GM19023 (cell line): ENCODE data around the gene STH.

ENCODE experiments used
- ATAC-seq: cut with Tn5 transposase; IDR thresholded peaks from one replicate; pipeline ENCODE4 v1.9.1; 2021; ENCODE audit warnings: mild to moderate bottlenecking, moderate library complexity; ENCODE audit not compliant: unreplicated experiment

Gene STH

GRCh38 chr17:45966606-45967280 is 32.3 kb upstream of the STH start:
- ATAC-seq = no peak

GRCh38 chr17:45967378-45967777 is 31.7 kb upstream of the STH start:
- no peak for ATAC-seq

GRCh38 chr17:45968732-45969131 is 30.3 kb upstream of the STH start:
- no peak for ATAC-seq

GRCh38 chr17:45969726-45970125 is 29.3 kb upstream of the STH start:
- ATAC-seq = no peak

- ATAC-seq = no peak
These were observed 28.4 kb upstream of the STH start for GRCh38 chr17:45970659-45971058.

DNA sequence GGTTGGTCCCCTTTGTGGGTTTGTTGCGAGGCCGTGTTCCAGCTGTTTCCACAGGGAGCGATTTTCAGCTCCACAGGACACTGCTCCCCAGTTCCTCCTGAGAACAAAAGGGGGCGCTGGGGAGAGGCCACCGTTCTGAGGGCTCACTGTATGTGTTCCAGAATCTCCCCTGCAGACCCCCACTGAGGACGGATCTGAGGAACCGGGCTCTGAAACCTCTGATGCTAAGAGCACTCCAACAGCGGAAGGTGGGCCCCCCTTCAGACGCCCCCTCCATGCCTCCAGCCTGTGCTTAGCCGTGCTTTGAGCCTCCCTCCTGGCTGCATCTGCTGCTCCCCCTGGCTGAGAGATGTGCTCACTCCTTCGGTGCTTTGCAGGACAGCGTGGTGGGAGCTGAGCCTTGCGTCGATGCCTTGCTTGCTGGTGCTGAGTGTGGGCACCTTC is 27.3 kb upstream of the STH start:
- ATAC-seq = no peak

DNA sequence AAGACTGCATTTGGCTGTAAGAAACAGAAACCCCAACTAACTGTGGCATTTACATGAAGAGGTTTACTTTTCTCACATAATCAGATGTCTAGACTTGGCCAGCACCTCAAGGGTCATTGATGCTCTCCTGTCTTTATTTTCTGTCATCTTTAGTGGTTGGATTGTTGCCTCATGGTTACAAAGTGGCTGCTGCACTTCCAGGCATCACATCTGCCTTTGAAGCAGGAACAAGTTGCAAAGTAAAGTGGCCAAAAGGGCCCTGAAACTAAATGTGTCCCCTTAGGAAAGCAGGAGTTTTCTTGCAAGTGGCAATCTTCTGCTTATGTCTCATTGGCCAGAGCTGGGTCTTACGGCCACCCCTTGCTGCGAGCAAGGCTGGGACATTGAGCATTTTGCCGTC is 26.5 kb upstream of the STH start:
- no peak for ATAC-seq

DNA sequence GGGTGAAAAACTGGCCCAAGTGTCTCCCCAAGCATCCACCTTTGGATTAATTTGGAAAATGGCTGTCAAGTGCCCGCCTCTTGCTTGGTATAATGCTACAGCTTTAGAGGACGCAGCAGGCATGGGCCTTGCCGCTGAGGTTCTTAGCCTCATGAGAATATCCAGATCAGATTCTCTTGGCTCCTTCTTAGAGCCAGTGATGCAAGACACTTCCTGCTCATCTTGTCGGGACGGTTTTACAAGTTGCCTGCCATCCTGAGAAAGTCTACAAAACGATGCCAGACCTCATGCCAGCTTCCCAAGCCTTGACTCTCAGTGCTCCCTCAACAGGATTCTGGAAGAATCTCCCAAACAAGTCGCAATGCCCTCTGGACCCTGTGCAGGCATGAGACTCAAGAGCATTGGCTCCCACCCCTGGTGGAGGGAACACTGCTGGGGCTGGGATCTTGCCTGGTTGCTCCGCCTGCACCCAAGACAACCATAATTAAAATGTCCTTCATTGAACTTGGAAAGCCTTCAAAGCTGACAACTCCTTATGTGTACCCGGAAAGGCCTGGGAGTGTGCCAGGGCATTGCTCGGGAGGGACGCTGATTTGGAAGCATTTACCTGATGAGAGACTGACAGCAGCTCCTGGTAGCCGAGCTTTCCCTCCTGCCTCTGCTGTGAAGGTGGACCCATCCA is 25.8 kb upstream of the STH start:
- no peak for ATAC-seq

DNA sequence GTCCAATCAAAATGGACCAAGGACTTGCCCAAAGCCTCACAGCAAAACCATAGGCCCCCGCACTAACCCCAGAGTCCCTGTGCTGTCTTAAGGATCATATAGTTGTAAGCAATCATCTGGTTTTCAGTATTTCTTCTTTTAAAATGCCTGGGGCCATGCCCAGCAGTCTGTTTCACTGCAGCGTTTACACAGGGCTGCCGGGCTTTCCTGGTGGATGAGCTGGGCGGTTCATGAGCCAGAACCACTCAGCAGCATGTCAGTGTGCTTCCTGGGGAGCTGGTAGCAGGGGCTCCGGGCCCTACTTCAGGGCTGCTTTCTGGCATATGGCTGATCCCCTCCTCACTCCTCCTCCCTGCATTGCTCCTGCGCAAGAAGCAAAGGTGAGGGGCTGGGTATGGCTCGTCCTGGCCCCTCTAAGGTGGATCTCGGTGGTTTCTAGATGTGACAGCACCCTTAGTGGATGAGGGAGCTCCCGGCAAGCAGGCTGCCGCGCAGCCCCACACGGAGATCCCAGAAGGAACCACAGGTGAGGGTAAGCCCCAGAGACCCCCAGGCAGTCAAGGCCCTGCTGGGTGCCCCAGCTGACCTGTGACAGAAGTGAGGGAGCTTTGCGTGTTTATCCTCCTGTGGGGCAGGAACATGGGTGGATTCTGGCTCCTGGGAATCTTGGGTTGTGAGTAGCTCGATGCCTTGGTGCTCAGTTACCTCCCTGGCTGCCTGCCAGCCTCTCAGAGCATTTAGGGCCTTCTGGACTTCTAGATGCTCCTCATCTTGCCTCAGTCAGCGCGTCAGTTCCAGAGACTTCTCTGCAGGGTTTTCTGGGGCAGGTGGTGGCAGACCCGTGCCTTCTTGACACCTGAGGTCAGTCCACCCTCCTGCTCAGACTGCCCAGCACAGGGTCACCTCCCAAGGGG is 24.8 kb upstream of the STH start:
- no peak for ATAC-seq

DNA sequence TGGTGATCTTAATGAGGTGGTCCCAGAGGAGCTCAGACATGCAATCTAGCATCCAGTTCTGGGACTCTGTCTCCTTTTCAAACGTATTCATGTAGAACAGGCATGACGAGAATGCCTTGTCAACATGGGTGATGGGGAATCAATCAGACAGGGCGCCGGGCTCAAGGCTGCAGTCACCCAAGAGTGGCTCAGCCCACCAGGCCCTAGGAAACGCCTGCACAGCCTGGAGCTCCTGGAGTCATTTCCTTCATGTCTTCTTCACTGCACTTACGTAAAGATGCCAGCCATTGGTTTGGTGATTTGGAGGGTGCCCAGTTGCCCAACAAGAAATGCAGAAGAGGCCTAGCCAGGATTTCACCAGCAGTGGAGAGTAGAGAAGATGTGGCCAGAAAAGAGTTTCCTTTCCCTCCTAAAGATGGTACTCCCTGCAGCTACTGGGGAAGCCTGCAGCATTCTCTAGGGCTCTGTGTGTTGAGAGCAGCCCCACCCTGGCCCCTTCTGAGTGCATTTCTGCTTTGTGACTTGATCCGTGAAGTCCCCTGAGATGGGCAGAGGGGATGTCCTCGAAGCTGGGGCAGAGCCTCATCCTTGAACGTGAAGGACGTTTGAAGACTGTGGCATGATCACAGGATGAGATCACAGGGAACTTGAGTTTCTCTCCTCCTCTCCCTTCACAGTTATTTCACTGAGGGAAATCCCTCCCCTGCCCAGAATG is 24.0 kb upstream of the STH start:
- ATAC-seq = no peak

DNA sequence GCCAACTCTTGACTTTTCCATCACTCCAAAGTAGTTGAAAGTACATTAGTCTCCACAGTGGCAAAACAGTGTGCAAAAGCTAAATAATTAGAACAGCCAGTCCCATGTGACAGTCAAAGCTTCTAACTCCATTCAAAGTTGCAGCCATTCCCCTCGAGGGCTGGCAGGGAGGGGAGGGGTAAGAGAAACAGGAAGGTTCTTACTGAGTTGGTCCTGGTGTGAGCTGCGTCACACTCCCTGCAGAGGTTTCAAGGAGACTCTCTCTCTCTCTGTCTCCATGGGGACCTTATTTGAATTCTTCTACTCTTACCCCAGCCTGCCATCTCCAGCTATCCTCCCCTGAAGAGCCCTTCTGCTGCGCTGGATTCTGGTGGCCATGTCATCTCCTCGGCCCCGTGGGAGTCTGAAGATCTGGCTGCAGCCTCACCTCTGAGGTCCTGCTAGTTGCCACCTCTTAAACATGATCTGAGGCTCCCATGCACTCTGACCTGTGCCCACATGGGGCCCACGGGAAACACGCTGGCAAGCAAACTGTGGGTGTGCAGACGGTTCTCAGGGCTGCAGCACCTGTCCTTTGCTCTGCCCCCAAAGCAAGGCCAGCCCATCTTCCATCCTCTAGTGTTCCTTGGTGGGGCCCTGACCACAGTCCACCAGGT is 23.3 kb upstream of the STH start:
- ATAC-seq = no peak

DNA sequence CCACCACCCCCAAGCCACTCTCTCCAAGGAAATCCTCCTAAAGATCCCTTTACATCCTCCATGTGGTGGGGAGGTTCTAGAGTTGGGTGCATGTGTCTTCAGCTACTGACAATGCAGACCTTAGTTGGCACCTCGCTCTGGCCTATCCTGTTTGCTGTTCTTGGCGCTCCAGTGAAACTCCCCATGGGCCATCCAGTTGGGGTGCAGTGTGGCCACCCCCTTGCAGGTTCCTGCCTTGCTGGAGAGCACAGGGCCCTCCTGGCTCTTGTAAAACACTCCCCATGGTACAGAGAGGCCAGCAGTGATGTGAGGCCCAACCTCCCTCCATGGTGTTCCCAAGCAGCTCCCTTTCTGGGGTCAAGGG is 22.7 kb upstream of the STH start:
- no peak for ATAC-seq

DNA sequence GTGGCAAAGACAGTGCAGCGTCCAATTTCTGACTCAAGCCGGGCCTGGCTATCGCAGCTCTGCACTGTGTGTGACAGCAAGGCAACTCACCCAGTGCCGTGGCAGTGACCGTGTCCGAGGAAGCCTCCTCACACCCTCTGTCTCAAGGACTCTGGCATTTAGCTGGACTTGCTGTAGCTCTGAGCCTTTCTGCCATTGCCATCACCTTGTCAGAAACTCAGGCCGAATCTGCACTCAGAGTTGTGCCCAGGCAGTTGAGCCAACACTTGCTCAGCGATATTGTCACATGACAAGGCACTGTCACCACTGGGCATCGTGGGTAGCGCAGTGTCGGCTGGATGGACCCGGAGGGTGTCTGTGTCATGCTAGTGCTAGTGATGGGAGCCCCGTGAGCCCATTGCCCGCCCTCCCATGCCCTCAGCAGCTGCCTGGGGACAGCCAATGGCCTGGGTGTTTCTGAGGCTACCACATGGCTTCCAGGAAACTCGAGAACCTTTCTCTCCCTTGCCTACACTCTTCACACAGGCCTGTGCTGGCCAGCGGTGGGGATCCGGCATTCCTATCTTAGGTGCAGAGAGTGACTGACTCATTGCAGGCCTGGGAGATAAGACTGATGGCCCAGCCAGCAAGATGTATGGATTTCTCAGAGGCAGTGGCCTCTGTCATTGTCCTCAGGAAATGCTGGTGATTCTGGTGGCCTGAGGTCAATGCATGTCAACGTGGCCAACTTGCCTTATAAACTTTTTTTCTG is 22.1 kb upstream of the STH start:
- no peak for ATAC-seq

DNA sequence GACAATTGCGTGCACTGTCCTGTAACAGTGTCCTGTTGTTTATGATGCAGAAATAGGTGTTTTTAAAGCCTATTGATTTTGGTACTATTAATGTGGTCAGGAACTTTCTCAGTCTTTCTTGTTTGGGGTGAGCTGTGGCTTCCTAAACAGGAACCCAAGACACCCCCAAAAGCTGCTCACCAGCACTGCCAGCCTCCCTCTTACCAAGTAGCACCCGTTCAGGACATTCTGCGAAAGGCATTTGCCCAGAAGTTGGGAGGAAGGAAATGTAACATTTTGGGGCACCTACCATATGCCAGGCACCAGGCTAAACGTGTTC is 21.6 kb upstream of the STH start:
- no peak for ATAC-seq

DNA sequence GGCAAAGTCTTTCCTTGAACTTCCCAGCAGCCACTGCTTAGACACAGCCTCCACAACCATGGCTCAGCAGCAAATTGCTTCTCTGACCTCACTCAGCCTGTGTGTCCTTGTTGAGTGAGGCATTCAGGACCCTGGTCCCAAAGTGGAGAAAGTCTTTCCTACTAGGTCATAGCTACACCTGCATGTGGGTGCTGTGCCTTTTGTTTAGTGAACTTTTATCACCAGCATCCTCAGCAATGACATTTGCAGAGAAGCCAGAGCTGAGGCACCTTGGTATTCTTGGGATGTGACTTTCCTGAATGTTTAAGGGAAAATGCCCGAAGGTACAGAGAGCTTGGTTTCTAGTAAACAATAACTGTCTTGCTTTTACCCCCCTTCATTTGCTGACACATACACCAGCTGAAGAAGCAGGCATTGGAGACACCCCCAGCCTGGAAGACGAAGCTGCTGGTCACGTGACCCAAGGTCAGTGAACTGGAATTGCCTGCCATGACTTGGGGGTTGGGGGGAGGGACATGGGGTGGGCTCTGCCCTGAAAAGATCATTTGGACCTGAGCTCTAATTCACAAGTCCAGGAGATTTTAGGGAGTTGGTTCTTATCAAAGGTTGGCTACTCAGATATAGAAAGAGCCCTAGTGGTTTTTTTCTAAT is 20.9 kb upstream of the STH start:
- no peak for ATAC-seq

DNA sequence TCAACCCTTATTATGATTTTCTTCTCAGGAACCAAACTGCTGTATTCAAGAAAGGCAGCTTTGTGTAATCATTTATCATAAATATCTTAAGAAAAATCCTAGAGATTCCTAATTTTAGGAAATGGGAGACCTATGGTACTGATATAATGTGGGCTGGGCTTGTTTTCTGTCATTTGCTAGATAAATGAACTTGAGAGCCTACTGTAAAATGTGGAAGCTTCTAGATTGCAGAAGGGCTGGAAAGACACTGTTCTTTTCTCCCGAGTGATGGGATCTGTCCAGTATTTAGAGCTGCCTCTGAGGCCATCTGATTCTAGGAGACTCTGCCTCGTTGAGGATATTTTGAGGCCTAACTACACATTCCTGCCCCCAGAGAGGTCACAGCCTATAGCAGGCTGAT is 19.9 kb upstream of the STH start:
- ATAC-seq = no peak

DNA sequence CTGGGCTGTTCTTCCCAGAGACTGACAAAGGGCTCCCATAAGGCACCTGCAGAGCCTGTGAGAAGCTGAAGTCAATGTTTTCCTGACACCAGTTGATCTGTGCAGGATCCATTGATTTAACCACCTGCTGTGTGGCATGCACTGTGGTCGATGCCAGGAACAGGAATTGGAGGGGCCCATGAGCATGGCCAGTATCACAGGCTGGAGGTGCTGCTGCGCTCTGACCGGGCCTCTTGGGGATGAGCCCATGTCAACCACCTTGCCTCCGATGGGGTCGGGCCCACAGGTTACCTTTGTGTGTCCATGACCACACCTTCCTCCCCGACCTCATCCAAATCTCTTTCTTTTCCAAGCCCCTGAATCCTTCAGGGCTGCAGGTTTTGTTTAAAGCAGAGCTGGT is 18.2 kb upstream of the STH start:
- no peak for ATAC-seq

DNA sequence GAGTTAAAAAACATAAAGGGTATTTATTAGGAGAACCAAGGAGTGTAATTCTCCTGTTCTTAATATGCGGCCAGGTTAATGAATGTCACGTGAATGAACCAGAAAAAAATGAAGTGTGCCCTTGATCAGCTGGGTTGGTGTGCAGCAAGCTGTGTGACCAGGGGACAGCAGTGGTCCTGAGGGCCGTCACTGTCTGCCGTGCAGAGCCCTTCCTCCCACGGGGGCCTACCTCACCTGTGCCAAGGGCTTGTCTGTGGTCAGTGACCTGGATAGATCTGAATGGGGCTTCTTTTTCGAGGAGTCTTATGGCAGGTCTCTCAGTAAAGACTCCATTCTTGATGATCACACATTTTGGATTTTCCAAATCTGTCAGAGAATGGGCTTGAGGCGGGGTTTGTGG is 17.7 kb upstream of the STH start:
- ATAC-seq = no peak

DNA sequence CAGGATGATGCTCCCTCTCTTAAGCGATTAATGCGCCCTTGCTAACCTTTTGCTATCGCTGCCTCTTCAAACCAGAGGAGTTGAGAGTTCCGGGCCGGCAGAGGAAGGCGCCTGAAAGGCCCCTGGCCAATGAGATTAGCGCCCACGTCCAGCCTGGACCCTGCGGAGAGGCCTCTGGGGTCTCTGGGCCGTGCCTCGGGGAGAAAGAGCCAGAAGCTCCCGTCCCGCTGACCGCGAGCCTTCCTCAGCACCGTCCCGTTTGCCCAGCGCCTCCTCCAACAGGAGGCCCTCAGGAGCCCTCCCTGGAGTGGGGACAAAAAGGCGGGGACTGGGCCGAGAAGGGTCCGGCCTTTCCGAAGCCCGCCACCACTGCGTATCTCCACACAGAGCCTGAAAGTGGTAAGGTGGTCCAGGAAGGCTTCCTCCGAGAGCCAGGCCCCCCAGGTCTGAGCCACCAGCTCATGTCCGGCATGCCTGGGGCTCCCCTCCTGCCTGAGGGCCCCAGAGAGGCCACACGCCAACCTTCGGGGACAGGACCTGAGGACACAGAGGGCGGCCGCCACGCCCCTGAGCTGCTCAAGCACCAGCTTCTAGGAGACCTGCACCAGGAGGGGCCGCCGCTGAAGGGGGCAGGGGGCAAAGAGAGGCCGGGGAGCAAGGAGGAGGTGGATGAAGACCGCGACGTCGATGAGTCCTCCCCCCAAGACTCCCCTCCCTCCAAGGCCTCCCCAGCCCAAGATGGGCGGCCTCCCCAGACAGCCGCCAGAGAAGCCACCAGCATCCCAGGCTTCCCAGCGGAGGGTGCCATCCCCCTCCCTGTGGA is 16.0 kb upstream of the STH start:
- ATAC-seq = no peak
